Duodenal mucosa (tissue), 2 donors: ENCODE results near the gene CD46.
A peak's percentile ranks its signal among the peaks of the same experiment; 100 is the strongest.
"Not testable (repeated sequence)": the region's sequence is repeated elsewhere in the genome, so short reads cannot be mapped to it uniquely, and the experiment has no call there.

Experiments used
- H3K27ac ChIP-seq: one replicate; pipeline ENCODE4 v1.7.0; 2013; ENCODE audit warnings: low read depth, low read length
- H3K27me3 ChIP-seq, 2 donors: one replicate each; pipeline ENCODE4 v1.7.0; 2013; ENCODE audit warnings: low read length in 2 of 2, control low read depth in 1 of 2; ENCODE audit not compliant: insufficient read depth in 2 of 2, control insufficient read depth in 1 of 2
- H3K36me3 ChIP-seq, 2 donors: one replicate each; pipeline ENCODE4 v1.7.0; 2013; ENCODE audit warnings: low read length in 2 of 2, control low read depth in 1 of 2; ENCODE audit not compliant: insufficient read depth in 2 of 2, control insufficient read depth in 1 of 2
- H3K4me1 ChIP-seq, 2 donors: one replicate each; pipeline ENCODE4 v1.7.0; 2013; ENCODE audit warnings: low read length in 2 of 2, control low read depth in 1 of 2; ENCODE audit not compliant: insufficient read depth in 2 of 2, control insufficient read depth in 1 of 2
- H3K4me3 ChIP-seq, 2 donors: one replicate each; pipeline ENCODE4 v1.7.0; 2013; ENCODE audit warnings: low read length in 2 of 2, low read depth in 1 of 2
- H3K9ac ChIP-seq, 2 donors: one replicate each; pipeline ENCODE4 v1.7.0; 2013; ENCODE audit warnings: low read length in 2 of 2, low read depth in 1 of 2
- H3K9me3 ChIP-seq, 2 donors: one replicate each; pipeline ENCODE4 v1.7.0; 2013; ENCODE audit warnings: low read length in 2 of 2, control low read depth in 1 of 2; ENCODE audit not compliant: control insufficient read depth in 1 of 2

The CD46 gene

DNA sequence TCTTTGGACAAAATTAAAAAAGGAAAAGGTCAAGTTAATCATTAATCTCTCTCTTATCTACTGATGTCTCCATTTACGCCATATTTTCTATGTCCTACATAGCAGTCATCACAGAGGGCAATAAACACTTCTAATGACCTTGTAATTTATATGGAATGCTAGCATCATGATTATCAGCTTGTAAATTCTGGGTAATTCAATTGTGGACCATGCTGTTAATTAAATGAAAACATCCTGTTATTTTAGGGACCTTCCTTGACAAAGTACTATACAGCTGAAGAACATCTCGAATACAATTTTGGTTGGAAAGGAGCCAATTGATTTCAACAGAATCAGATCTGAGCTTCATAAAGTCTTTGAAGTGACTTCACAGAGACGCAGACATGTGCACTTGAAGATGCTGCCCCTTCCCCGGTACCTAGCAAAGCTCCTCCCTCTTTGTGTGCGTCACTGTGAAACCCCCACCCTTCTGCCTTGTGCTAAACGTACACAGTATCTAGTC, 13.6 kb upstream of the CD46 start:
- H3K27me3 ChIP-seq, H3K9ac ChIP-seq, H3K27ac ChIP-seq, H3K9me3 ChIP-seq, H3K4me1 ChIP-seq, H3K4me3 ChIP-seq, H3K36me3 ChIP-seq: not testable (repeated sequence)

DNA sequence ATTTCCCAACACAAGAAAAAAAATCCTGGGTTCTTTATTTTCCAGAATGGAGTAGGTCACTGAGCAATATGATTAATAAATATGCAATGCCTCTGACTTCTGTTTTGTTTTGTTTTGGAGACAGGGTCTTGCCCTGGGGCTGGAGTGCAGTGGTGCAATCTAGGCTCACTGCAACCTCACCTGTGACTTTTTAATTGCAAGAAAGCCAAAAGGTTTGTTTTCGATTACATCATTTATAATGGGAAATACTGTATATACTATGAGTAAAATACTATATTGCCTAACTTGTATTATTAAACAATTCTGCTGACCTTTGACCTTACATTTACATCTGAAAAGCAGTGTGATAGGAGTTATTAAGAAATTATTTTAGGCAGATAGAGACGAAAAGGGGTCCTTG, 11.6 kb upstream of the CD46 start:
- Histone ChIP-seq H3K27ac (no peak overlapping the region), H3K4me3 (no peak overlapping the region), H3K4me1 (peaks cover 0 to 7% of the 10 kb centered on the region in 2 donors), H3K9me3 (no peaks in the 10 kb centered on the region), H3K9ac (no peak overlapping the region), H3K27me3 (no peaks in the 10 kb centered on the region), H3K36me3 (no peaks in the 10 kb centered on the region)

DNA sequence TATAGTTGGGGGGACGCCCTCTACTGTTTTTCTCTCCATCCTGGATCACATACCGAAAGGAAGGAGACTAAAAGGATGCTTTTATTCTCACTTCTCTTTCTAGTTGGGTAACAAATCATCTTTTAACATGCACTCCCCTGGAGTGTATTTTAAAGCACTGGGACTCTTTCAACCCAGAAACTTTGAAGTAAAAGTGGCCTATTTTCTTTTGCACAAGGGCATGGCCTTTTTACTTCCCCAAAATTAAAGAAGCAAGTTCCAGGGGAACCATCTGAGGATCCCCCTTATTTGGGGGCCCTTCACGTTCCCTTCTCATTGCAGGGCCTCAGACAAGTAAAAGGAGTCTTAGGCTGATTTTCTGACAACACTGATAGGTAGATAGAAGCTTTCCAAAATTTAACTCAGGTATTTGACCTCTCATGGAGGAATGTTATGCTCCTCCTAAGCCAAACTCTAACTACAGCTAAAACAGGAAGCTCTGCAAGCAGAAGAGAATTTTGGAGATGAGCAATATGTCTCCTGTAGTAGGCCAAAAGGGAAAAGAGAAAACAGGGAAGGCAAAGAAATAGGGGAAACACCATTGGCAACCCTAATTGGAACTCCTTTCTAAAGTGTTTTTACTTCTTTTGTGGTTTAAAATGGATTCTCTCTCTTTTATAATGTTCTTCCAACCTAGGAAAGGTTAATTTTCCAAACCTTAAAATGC, 8.9 kb upstream of the CD46 start:
- Histone ChIP-seq H3K9ac (no peak overlapping the region), H3K27me3 (no peaks in the 10 kb centered on the region), H3K36me3 (no peaks in the 10 kb centered on the region), H3K9me3 (no peaks in the 10 kb centered on the region), H3K4me1 (peaks cover 0 to 7% of the 10 kb centered on the region in 2 donors), H3K4me3 (no peak overlapping the region), H3K27ac (no peak overlapping the region)

DNA sequence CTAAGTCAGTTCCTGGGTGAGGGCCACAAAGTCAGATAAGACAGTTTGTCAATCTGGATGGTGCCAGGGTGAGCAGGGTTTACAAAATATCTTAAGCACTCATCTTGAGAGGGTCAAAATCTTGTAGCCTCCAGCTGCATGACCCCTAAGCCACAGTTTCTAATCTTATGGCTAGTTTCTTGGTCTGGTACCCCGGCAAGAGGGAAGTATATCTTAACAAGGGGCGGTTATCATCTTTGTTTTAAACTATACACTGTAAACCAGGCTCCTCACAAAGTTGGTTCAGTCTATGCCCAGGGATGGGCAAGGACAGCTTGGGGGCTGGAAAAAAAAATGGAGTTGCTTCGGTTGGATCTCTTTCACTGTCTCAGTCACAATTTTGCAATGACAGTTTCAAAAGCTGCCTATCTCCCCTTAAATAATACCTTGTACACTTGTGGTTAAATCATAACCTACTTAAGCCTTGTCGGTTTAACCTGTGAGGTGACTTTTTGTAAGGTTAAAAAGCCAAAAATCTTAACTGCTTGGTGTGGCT, 7.8 kb upstream of the CD46 start:
- no peak overlapping the region for H3K27ac ChIP-seq
- H3K27me3 ChIP-seq = no peaks in the 10 kb centered on the region
- H3K4me3 ChIP-seq = no peak overlapping the region
- H3K9me3 ChIP-seq = no peaks in the 10 kb centered on the region
- no peaks in the 10 kb centered on the region for H3K36me3 ChIP-seq
- H3K9ac ChIP-seq = no peak overlapping the region
- H3K4me1 ChIP-seq = peaks cover 2 to 15% of the 10 kb centered on the region in 2 donors

DNA sequence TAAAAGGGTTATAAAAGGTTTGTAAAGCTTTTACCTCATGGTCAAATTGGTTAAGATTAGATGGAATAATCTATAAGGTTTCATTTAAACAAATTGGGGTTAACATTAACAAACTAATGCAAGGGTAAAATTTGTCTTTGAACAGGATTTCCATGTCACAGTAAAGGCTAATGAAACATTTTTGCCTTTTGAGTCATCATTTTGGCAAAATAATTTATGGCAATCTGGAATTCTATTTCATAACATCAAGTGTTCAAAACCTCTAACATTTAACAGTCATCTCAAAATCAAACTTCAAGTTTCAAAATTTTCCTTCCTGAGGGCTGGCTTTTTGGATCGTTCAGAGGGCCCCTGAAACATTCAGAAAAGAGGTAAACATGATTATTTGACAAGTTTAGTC, 6.6 kb upstream of the CD46 start:
- Histone ChIP-seq H3K4me1 (peaks cover 8 to 16% of the 10 kb centered on the region in 2 donors), H3K9me3 (no peaks in the 10 kb centered on the region), H3K9ac (no peak overlapping the region), H3K27ac (no peak overlapping the region), H3K36me3 (no peaks in the 10 kb centered on the region), H3K4me3 (no peak overlapping the region), H3K27me3 (no peaks in the 10 kb centered on the region)

DNA sequence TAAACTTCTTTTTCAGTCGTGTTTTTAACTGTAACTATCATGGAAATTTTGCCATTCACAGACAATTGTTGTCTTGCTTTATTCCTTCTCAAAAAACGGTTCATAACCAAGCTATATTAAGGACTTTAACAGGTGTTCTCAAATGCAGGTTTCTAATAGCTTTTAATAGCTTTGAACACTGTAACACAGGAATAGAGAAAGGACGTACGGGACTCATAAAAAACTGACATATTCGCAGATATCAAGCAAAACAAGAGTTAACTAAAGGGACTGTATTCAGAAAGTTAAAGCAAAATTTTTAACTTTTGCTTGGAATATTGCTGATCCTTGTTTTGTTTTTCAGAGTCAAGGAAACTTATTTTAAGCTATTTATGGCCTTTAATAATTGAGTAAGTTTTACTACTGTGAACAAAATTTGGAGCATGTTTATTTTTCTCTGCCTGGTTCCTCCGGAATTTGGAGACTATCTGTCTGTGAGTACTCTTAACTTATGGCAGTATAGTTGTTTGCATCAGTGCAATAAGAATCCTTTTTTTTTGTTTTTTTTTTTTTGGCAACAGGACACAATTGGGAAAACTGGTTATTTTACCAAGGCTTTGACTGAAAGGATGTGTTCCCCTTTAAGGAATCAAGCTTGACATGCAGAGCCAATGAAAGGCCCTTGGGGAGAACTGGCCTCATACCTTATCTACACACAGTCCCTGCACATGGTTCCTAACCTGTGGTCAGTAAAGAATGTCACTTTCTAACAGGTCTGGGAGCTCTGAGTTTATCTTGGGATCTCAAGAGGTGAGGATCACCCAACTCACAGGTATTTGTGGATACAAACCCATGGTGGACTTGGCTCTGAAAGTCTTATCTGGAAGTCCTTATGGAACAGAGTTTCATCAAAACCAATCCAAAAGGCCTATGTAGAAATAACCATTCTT, 5.8 kb upstream of the CD46 start:
- Histone ChIP-seq H3K36me3 (no peaks in the 10 kb centered on the region), H3K27me3 (no peaks in the 10 kb centered on the region), H3K27ac (no peak overlapping the region), H3K9me3 (no peaks in the 10 kb centered on the region), H3K4me1 (peaks cover 11 to 18% of the 10 kb centered on the region in 2 donors), H3K4me3 (no peak overlapping the region), H3K9ac (no peak overlapping the region)

DNA sequence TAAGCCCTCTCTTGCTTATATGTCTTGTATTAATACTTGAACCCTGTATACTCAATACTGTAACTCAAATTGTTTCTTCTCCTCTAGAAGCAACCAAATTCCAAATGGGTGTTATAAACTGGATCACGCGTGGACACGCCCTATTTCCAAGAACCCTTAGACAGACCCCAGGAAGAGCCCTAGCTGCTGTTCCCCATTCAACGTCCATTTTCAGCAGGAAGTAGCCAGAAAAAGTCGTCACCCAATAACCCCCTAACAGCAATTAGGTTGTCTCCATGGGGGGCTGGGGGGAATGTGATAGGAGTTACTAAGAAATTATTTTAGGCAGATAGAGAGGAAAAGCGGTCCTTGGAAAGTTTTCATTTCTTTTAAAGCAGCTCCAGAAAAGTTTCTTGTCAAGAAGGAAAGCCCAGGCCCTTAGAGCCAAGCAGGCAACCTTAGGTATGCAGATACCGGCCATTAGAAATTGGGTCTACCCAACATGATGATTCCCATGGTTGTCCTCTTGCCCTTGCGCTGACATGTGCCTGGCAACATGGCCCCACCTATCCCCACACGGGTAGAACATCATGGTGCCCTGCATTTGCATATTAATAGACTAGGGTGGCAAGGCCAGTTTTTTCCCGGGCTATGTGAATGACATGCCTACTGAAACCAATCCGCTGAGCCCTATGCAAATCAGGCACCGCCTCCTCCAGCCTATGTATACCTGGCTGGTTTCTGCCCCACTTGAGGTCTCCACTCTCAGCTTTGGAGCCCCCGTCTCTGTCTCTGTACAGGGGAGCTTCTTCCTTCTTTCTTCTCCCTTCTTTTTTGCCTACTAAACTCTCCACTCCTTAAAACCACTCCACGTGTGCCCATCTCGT, 4.0 kb upstream of the CD46 start:
- Histone ChIP-seq H3K27ac (no peak overlapping the region), H3K27me3 (no peaks in the 10 kb centered on the region), H3K9ac (no peak overlapping the region), H3K36me3 (no peaks in the 10 kb centered on the region), H3K4me1 (peaks cover 18 to 20% of the 10 kb centered on the region in 2 donors), H3K4me3 (no peak overlapping the region), H3K9me3 (no peaks in the 10 kb centered on the region)

DNA sequence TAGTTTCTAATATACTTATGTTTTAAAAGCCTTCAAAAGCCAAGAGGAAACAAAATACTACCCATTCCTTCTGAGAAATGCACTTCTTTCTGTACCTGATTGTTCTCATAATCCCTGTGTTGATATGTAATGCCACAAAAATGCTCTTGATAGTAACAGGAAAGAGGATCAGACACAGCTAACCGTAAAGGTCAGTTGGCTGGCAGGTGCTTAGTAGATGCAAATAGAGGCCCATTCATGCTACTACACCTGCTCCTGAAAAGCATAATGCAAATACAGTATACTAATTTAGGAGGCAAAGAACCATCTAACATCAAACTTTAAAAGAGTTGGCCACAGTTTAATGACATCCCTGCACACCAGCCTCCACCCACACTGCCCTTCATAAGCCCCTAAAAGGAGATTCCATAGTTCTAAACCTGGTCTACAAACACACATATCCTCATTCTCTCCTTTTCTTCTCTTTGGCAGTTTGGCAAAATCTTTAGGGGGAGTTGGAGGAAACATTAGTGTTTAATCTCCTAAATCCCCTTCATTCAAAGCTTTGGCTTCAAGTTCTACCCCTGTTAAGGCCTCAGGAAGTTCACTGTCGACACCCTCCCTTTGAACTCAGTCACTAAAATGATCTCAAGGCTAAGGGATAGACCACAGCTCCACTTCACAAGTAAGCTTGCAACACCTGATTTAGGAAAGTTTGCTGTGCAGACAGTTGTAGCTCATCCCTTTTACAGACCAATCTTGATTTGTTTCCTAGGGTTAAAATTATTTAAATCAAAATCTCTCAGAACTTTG, 2.9 kb upstream of the CD46 start:
- H3K9me3 ChIP-seq = no peaks in the 10 kb centered on the region
- H3K4me3 ChIP-seq = peak overlapping the region in 1 of 2 donors; percentile 6
- peaks cover 23 to 25% of the 10 kb centered on the region in 2 donors for H3K4me1 ChIP-seq
- no peaks in the 10 kb centered on the region for H3K36me3 ChIP-seq
- no peaks in the 10 kb centered on the region for H3K27me3 ChIP-seq
- H3K9ac ChIP-seq = no peak overlapping the region
- H3K27ac ChIP-seq = no peak overlapping the region

DNA sequence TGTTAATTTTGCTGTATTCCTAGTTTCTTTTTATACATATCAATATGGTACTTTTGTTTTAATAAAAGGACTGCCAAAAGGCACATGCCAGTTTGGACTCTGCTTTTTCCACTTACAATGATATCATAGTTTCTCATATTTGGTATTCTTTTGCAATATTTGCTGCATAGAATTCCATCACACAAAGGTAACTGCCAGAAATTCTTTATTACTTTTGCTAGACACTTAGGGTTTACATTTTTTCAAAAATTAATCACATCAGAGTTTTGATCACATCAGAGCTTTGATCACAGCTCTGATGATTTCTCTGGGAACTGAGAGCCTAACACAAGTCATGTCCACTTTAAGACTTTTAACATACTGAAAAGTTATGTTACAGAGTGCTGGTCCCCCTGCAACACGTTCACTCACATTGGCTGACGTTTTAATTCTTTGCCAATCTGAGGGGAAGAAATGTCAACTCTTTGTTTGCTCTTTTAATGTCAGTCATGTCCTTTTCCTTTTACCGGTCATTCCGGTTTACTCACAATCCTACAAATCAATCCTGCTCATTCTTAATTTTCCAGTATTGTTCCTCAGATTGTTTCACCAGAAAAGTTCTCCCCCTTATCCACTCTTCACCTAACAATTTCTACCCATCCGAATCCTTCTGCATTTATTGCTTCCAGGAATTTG, 1.1 kb upstream of the CD46 start:
- peaks cover 39 to 42% of the 10 kb centered on the region in 2 donors for H3K4me1 ChIP-seq
- H3K9ac ChIP-seq = peak overlapping the region; percentile 64 to 88

More for the DNA sequence above, 1.1 kb upstream of the CD46 start:
- H3K9me3 ChIP-seq = no peaks in the 10 kb centered on the region
- peak overlapping the region; percentile 80 for H3K27ac ChIP-seq
- no peaks in the 10 kb centered on the region for H3K36me3 ChIP-seq
- H3K27me3 ChIP-seq = no peaks in the 10 kb centered on the region
- H3K4me3 ChIP-seq = peak overlapping the region; percentile 65 to 91
